22Rv1 (cell line): ENCODE measurements around the gene ALOX15.

Experiments used
- ZFX ChIP-seq: fragments of 450-650 bp; IDR thresholded peaks from 2 replicates; pipeline ENCODE4 v1.6.1; 2017; ENCODE audit warnings: antibody characterized with exemption, borderline replicate concordance
- TF ChIP-seq, protein P1 (sequence below): fragments of 450-650 bp; IDR thresholded peaks from 2 replicates; pipeline ENCODE4 v1.5.1; 2017; ENCODE audit warnings: mild to moderate bottlenecking

DNA sequence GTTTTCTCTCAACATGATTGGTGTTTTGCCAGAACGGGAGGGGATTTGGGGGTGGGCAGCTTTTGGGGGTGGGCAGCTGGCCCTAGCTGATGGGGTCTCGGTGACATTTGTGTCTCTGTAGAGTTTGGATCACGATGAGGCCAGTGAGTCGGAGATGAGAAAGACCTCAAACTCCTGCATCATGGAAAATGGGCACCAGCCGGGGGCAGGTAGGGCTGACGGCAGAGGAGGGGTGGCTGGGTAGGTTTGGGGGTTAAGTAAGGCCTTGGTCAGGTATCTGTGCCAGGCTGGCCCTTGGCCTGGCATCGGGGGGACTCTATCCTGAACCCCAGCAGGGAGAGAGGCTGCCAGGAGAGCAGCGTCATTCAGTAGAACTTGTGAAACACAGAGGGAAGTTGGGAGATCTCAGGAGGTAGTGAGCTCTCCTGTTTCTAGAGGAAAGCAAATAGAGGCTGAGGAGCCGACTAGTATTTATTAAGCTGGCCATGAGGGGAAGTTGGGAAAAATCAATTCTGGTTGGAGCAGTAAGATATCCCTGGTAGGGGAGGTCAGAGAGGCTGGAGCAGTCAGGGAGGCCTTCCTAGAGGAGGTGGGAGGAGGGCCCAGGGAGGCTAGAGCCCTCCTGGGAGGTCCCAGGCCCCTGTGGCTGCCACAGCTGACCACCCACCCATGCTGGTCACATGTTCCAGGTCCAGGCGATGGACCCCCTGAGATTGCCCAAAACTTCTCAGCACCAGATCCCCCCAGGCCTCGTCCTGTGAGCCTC lies 49.1 kb downstream of the ALOX15 start:
- TF ChIP-seq, protein P1, sequence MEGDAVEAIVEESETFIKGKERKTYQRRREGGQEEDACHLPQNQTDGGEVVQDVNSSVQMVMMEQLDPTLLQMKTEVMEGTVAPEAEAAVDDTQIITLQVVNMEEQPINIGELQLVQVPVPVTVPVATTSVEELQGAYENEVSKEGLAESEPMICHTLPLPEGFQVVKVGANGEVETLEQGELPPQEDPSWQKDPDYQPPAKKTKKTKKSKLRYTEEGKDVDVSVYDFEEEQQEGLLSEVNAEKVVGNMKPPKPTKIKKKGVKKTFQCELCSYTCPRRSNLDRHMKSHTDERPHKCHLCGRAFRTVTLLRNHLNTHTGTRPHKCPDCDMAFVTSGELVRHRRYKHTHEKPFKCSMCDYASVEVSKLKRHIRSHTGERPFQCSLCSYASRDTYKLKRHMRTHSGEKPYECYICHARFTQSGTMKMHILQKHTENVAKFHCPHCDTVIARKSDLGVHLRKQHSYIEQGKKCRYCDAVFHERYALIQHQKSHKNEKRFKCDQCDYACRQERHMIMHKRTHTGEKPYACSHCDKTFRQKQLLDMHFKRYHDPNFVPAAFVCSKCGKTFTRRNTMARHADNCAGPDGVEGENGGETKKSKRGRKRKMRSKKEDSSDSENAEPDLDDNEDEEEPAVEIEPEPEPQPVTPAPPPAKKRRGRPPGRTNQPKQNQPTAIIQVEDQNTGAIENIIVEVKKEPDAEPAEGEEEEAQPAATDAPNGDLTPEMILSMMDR = no peak
- no peak for TF ChIP-seq ZFX
